OCI-LY1 (cell line): Measurements from ENCODE around the gene MRPL10.

Experiments
- H2AFZ ChIP-seq: fragments of 200-600 bp; sonication (generic), shearing (Covaris generic); 2 replicates; pipeline ENCODE4 v1.6.0; 2014; ENCODE audit warnings: antibody characterized with exemption, mild to moderate bottlenecking, low read length
- H3F3A ChIP-seq: fragments of 200-600 bp; sonication (generic), shearing (Covaris generic); 2 replicates; pipeline ENCODE4 v1.6.0; 2014; ENCODE audit warnings: mild to moderate bottlenecking, antibody characterized with exemption, low read length, moderate library complexity; ENCODE audit not compliant: insufficient read depth
- H3K27ac ChIP-seq: fragments of 200-600 bp; sonication (generic); 2 replicates; pipeline ENCODE4 v1.5.1; 2014; ENCODE audit warnings: low read length, mixed run types, mild to moderate bottlenecking, low read depth; ENCODE audit not compliant: poor library complexity, severe bottlenecking
- H3K27me3 ChIP-seq: fragments of 200-600 bp; sonication (generic); 2 replicates; pipeline ENCODE4 v1.6.0; 2014; ENCODE audit warnings: antibody characterized with exemption, mild to moderate bottlenecking, low read length, moderate library complexity; ENCODE audit not compliant: insufficient read depth
- H3K36me3 ChIP-seq: fragments of 200-600 bp; sonication (generic); 2 replicates; pipeline ENCODE4 v1.6.1; 2014; ENCODE audit warnings: mild to moderate bottlenecking, antibody characterized with exemption, low read length, moderate library complexity, mixed read lengths; ENCODE audit not compliant: insufficient read depth
- H3K4me1 ChIP-seq: fragments of 200-600 bp; sonication (generic); 2 replicates; pipeline ENCODE4 v1.5.1; 2014; ENCODE audit warnings: mild to moderate bottlenecking, low read length, moderate library complexity; ENCODE audit not compliant: insufficient read depth, severe bottlenecking
- H3K4me2 ChIP-seq: fragments of 200-600 bp; sonication (generic), shearing (Covaris generic); 2 replicates; pipeline ENCODE4 v1.6.1; 2014; ENCODE audit warnings: low read length
- H3K4me3 ChIP-seq: fragments of 200-600 bp; sonication (generic); 2 replicates; pipeline ENCODE4 v1.5.1; 2014; ENCODE audit warnings: low read length, low read depth, mild to moderate bottlenecking, mixed read lengths; ENCODE audit not compliant: poor library complexity, severe bottlenecking
- H3K79me2 ChIP-seq: fragments of 200-600 bp; shearing (Covaris generic); 2 replicates; pipeline ENCODE4 v1.6.1; 2016; ENCODE audit warnings: mixed run types, low read length, mixed read lengths; ENCODE audit not compliant: insufficient read depth
- H3K9ac ChIP-seq: fragments of 200-600 bp; sonication (generic), shearing (Covaris generic); 2 replicates; pipeline ENCODE4 v1.6.1; 2014; ENCODE audit warnings: mild to moderate bottlenecking, low read length, mixed read lengths
- H3K9me2 ChIP-seq: fragments of 200-600 bp; sonication (generic), shearing (Covaris generic); 2 replicates; pipeline ENCODE4 v1.6.1; 2014; ENCODE audit warnings: low read depth, mild to moderate bottlenecking, low read length, mixed read lengths
- H3K9me3 ChIP-seq: fragments of 200-600 bp; shearing (Covaris generic); 2 replicates; pipeline ENCODE4 v1.6.1; 2014; ENCODE audit warnings: low read length, mixed read lengths
- H4K20me1 ChIP-seq: fragments of 200-600 bp; sonication (generic), shearing (Covaris generic); 2 replicates; pipeline ENCODE4 v1.6.0; 2016; ENCODE audit warnings: mild to moderate bottlenecking, low read length; ENCODE audit not compliant: insufficient read depth
- CTCF ChIP-seq: fragments of 200-600 bp; sonication (generic), shearing (Covaris generic); IDR thresholded peaks from 2 replicates; pipeline ENCODE4 v1.5.1; 2017; ENCODE audit warnings: mild to moderate bottlenecking, antibody characterized with exemption, low read length, moderate library complexity, mixed read lengths
- EZH2 ChIP-seq: fragments of 200-600 bp; sonication (generic), shearing (Covaris generic); IDR thresholded peaks from 2 replicates; pipeline ENCODE4 v1.8.0; 2017; ENCODE audit warnings: borderline replicate concordance, mixed run types, mild to moderate bottlenecking, antibody characterized with exemption, low read length, moderate library complexity, mixed read lengths

Gene MRPL10

DNA sequence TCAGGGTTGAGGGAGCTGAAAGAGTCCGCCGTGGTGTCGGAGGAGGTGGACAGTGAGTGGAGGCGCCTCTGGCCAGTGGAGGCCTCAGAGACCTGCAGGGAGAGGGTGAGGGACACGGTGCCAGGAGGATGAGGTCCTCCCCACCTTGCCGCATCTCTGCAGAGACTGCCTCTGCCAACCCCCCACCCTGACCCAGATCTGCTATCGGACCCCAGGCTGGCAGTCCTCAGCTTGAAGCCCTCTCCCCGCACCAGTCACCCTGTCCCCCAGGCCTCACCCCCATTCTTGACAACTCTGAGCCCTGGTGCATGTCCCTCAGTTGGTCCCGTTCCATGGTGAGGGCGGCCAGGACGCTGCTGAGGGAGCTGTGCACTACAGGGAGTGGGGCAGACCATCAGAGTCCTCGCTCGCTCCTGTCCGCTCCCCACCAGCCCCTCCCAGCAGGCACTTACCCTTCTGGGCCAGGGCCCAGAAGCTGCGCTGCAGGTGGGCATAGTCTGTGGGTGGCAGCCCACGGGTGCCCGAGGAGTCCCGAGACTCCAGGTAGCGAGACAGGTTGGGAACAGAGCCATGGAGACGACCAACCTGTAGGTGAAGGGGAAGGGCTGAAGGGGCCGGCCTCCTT lies 15.1 kb downstream of the MRPL10 start:
- no peaks in the 10 kb centered on the region for H3K9me3 ChIP-seq
- no peak overlapping the region for H2AFZ ChIP-seq
- H3K4me1 ChIP-seq: peaks cover 13% of the 10 kb centered on the region
- H3K9ac ChIP-seq: no peak overlapping the region
- no peaks in the 10 kb centered on the region for H3K27me3 ChIP-seq
- H3K79me2 ChIP-seq: no peaks in the 10 kb centered on the region
- TF ChIP-seq EZH2: no peak
- TF ChIP-seq CTCF: no peak
- no peaks in the 10 kb centered on the region for H3F3A ChIP-seq
- H3K4me2 ChIP-seq: no peak overlapping the region
- H3K9me2 ChIP-seq: no peaks in the 10 kb centered on the region
- H3K27ac ChIP-seq: no peak overlapping the region
- no peaks in the 10 kb centered on the region for H4K20me1 ChIP-seq
- peaks cover 48% of the 10 kb centered on the region for H3K36me3 ChIP-seq
- H3K4me3 ChIP-seq: no peak overlapping the region

GRCh38 chr17:47815106-47815918 lies 16.0 kb downstream of the MRPL10 start:
- no peaks in the 10 kb centered on the region for H4K20me1 ChIP-seq
- no peak overlapping the region for H3K27ac ChIP-seq
- H3K4me2 ChIP-seq: no peak overlapping the region

GRCh38 chr17:47813512-47814031 lies 17.8 kb downstream of the MRPL10 start:
- Histone ChIP-seq H3K79me2 (no peaks in the 10 kb centered on the region), H3K27ac (no peak overlapping the region), H3K9ac (no peak overlapping the region), H3K4me1 (no peaks in the 10 kb centered on the region), H3K4me2 (no peak overlapping the region), H3F3A (no peaks in the 10 kb centered on the region), H3K9me3 (no peaks in the 10 kb centered on the region), H3K9me2 (no peaks in the 10 kb centered on the region), H2AFZ (no peak overlapping the region), H3K4me3 (no peak overlapping the region), H4K20me1 (no peaks in the 10 kb centered on the region), H3K36me3 (peaks cover 58% of the 10 kb centered on the region), H3K27me3 (no peaks in the 10 kb centered on the region)
- TF ChIP-seq CTCF (no peak), EZH2 (no peak)

More at GRCh38 chr17:47815106-47815918, 16.0 kb downstream of the MRPL10 start:
- Histone ChIP-seq H3F3A (no peaks in the 10 kb centered on the region), H3K36me3 (peaks cover 50% of the 10 kb centered on the region), H2AFZ (no peak overlapping the region), H3K9me3 (no peaks in the 10 kb centered on the region), H3K27me3 (no peaks in the 10 kb centered on the region), H3K9me2 (no peaks in the 10 kb centered on the region), H3K4me3 (no peak overlapping the region), H3K4me1 (peaks cover 4% of the 10 kb centered on the region), H3K79me2 (no peaks in the 10 kb centered on the region), H3K9ac (no peak overlapping the region)
- TF ChIP-seq EZH2 (no peak), CTCF (no peak)
